ENCODE data around the gene LRRC41.
"Not testable (repeated sequence)": the region's sequence is repeated elsewhere in the genome, so short reads cannot be mapped to it uniquely, and the experiment has no call there.

Gene LRRC41

GRCh38 chr1:46303038-46303871 lies at the start of gene LRRC41, which contains the start of gene UQCRH:
Gene LRRC41, minus strand, starts transcription at chr1:46303616. Its CDS starts 294 bp downstream, at chr1:46303322.
Gene UQCRH, plus strand, starts transcription at chr1:46303698. Its CDS starts 69 bp downstream, at chr1:46303767.
- FAIRE-seq = peak; percentile 80

- no peak for FAIRE-seq
Observed at GRCh38 chr1:46352363-46352762, 48.9 kb upstream of the LRRC41 start.

GRCh38 chr1:46345281-46345680 lies 41.9 kb upstream of the LRRC41 start:
- no peak for FAIRE-seq

- FAIRE-seq = no peak
Observed at GRCh38 chr1:46344481-46344880, 41.1 kb upstream of the LRRC41 start.

GRCh38 chr1:46343705-46344104 lies 40.3 kb upstream of the LRRC41 start:
- no peak for FAIRE-seq

GRCh38 chr1:46343351-46343695 lies 39.9 kb upstream of the LRRC41 start:
- FAIRE-seq = no peak

GRCh38 chr1:46342677-46343350 lies 39.4 kb upstream of the LRRC41 start:
- no peak for FAIRE-seq

- FAIRE-seq = no peak
Observed at GRCh38 chr1:46342084-46342656, 38.8 kb upstream of the LRRC41 start.

- no peak for FAIRE-seq
Observed at GRCh38 chr1:46341222-46342083, 38.0 kb upstream of the LRRC41 start.

GRCh38 chr1:46340404-46341221 lies 37.2 kb upstream of the LRRC41 start, which contains the start of gene NSUN4:
Gene NSUN4, plus strand, starts transcription at chr1:46340807. Its CDS starts 20 bp downstream, at chr1:46340827.
- FAIRE-seq = peak; percentile 85

- FAIRE-seq = not testable (repeated sequence)
Observed at GRCh38 chr1:46337409-46337808, 34.0 kb upstream of the LRRC41 start.

GRCh38 chr1:46335081-46335480 lies 31.7 kb upstream of the LRRC41 start:
- FAIRE-seq = no peak

GRCh38 chr1:46334030-46334384 lies 30.6 kb upstream of the LRRC41 start:
- FAIRE-seq = no peak

- peak; percentile 85 for FAIRE-seq
Observed at GRCh38 chr1:46333300-46334029, 30.0 kb upstream of the LRRC41 start.

GRCh38 chr1:46331786-46332540 lies 28.5 kb upstream of the LRRC41 start:
- FAIRE-seq = not testable (repeated sequence)

GRCh38 chr1:46330381-46330780 lies 27.0 kb upstream of the LRRC41 start:
- not testable (repeated sequence) for FAIRE-seq

GRCh38 chr1:46329807-46330206 lies 26.4 kb upstream of the LRRC41 start:
- not testable (repeated sequence) for FAIRE-seq

- FAIRE-seq = not testable (repeated sequence)
Observed at GRCh38 chr1:46328182-46328581, 24.8 kb upstream of the LRRC41 start.

- FAIRE-seq = not testable (repeated sequence)
Observed at GRCh38 chr1:46325285-46326076, 22.1 kb upstream of the LRRC41 start.
